Trophoblast cell (in vitro differentiated cells and primary cell): Measurements from ENCODE around the gene ASS1.

Experiments
- DNase-seq, 2 donors: peaks; one replicate each; pipeline ENCODE4 v3.0.0-alpha.2; 2016
- H2AFZ ChIP-seq: 2 replicates; pipeline ENCODE4 v1.6.1; 2013; ENCODE audit warnings: low read length, moderate library complexity, mild to moderate bottlenecking; ENCODE audit not compliant: insufficient read depth, poor library complexity
- H2AK5ac ChIP-seq: 2 replicates; pipeline ENCODE4 v1.6.1; 2013; ENCODE audit warnings: mild to moderate bottlenecking, low read length
- H2BK120ac ChIP-seq: 2 replicates; pipeline ENCODE4 v1.6.1; 2013; ENCODE audit warnings: low read length, mild to moderate bottlenecking, moderate library complexity; ENCODE audit not compliant: insufficient read depth, poor library complexity
- H2BK12ac ChIP-seq: 2 replicates; pipeline ENCODE4 v1.6.1; 2013; ENCODE audit warnings: mild to moderate bottlenecking, low read length, moderate library complexity
- H2BK5ac ChIP-seq: 2 replicates; pipeline ENCODE4 v1.6.1; 2013; ENCODE audit warnings: low read length, low read depth, moderate library complexity, mild to moderate bottlenecking; ENCODE audit not compliant: poor library complexity
- H3K14ac ChIP-seq: 2 replicates; pipeline ENCODE4 v1.6.1; 2013; ENCODE audit warnings: mild to moderate bottlenecking, low read length
- H3K18ac ChIP-seq: 2 replicates; pipeline ENCODE4 v1.6.1; 2013; ENCODE audit warnings: mild to moderate bottlenecking, low read length
- H3K23ac ChIP-seq: 2 replicates; pipeline ENCODE4 v1.6.1; 2013; ENCODE audit warnings: low read length
- H3K27ac ChIP-seq: 2 replicates; pipeline ENCODE4 v1.5.1; 2013; ENCODE audit warnings: low read depth, mild to moderate bottlenecking, inconsistent platforms, low read length, moderate library complexity
- H3K27me3 ChIP-seq: 2 replicates; pipeline ENCODE4 v1.6.1; 2013; ENCODE audit warnings: inconsistent platforms, mild to moderate bottlenecking, low read length, moderate library complexity; ENCODE audit not compliant: insufficient read depth
- H3K36me3 ChIP-seq, 2 experiments: 1 replicate in 1 of 2; 2 replicates in 1 of 2; pipeline ENCODE4 v1.6.1; 2013; ENCODE audit warnings: low read length in 2 of 2, mild to moderate bottlenecking in 2 of 2, moderate library complexity in 1 of 2; ENCODE audit not compliant: insufficient read depth in 2 of 2, control insufficient read depth in 1 of 2
- H3K4ac ChIP-seq: 2 replicates; pipeline ENCODE4 v1.6.1; 2013; ENCODE audit warnings: low read depth, mild to moderate bottlenecking, low read length, moderate library complexity
- H3K4me1 ChIP-seq, 2 experiments: 1 replicate in 1 of 2; 2 replicates in 1 of 2; pipeline ENCODE4 v1.6.1; 2013; ENCODE audit warnings: low read length in 2 of 2, mild to moderate bottlenecking in 2 of 2, moderate library complexity in 1 of 2; ENCODE audit not compliant: insufficient read depth in 2 of 2, control insufficient read depth in 1 of 2
- H3K4me2 ChIP-seq: 2 replicates; pipeline ENCODE4 v1.6.1; 2013; ENCODE audit warnings: inconsistent platforms, mild to moderate bottlenecking, low read length, moderate library complexity
- H3K4me3 ChIP-seq: 2 replicates; pipeline ENCODE4 v1.5.1; 2013; ENCODE audit warnings: mild to moderate bottlenecking, low read depth, low read length, inconsistent platforms
- H3K79me1 ChIP-seq: one replicate; pipeline ENCODE4 v1.6.1; 2013; ENCODE audit warnings: low read length
- H3K79me2 ChIP-seq: 2 replicates; pipeline ENCODE4 v1.6.1; 2013; ENCODE audit warnings: low read length, mild to moderate bottlenecking; ENCODE audit not compliant: control insufficient read depth, insufficient read depth, poor library complexity
- H3K9ac ChIP-seq: 2 replicates; pipeline ENCODE4 v1.6.1; 2013; ENCODE audit warnings: mild to moderate bottlenecking, low read length
- H3K9me3 ChIP-seq: 2 replicates; pipeline ENCODE4 v1.6.1; 2013; ENCODE audit warnings: low read depth, mild to moderate bottlenecking, control low read depth, inconsistent platforms, low read length; ENCODE audit not compliant: insufficient read depth
- H4K12ac ChIP-seq: 2 replicates; pipeline ENCODE4 v1.6.1; 2013; ENCODE audit warnings: low read depth, mild to moderate bottlenecking, low read length, moderate library complexity
- H4K8ac ChIP-seq: 2 replicates; pipeline ENCODE4 v1.6.1; 2013; ENCODE audit warnings: low read depth, mild to moderate bottlenecking, low read length, moderate library complexity
- H4K91ac ChIP-seq: one replicate; pipeline ENCODE4 v1.6.1; 2013; ENCODE audit warnings: low read depth, mild to moderate bottlenecking, low read length, moderate library complexity
- WGBS: extraction: QIAGEN DNeasy Blood & Tissue Kit; methylation state at CpG from one replicate; pipeline ENCODE4 v1.1.7; 2013; ENCODE audit warnings: missing lambda C conversion rate; ENCODE audit not compliant: insufficient read length, insufficient coverage; ENCODE audit errors: extremely low coverage; 5-methylcytosine and 5-hydroxymethylcytosine counted together

The ASS1 gene

GRCh38 chr9:130498298-130498917, 53.6 kb downstream of the ASS1 start:
- H3K79me1 ChIP-seq, result no peaks in the 10 kb centered on the region
- H3K14ac ChIP-seq, result no peak overlapping the region
- H3K9me3 ChIP-seq, result peaks cover 12% of the 10 kb centered on the region
- no peak overlapping the region for H2AFZ ChIP-seq
- H2BK12ac ChIP-seq, result no peak overlapping the region
- peak overlapping the region; percentile 27 for H2BK120ac ChIP-seq
- no CpG with 5 or more reads among the region's 7 CpGs for WGBS
- H3K27me3 ChIP-seq, result no peaks in the 10 kb centered on the region
- H3K18ac ChIP-seq, result no peak overlapping the region
- no peak overlapping the region for H4K91ac ChIP-seq
- no peak overlapping the region for H3K9ac ChIP-seq
- no peak overlapping the region for H3K27ac ChIP-seq
- no peaks in the 10 kb centered on the region for H3K4me1 ChIP-seq
- no peak overlapping the region for H2BK5ac ChIP-seq
- no peaks in the 10 kb centered on the region for H3K79me2 ChIP-seq
- H3K4me3 ChIP-seq, result no peak overlapping the region
- H3K23ac ChIP-seq, result no peak overlapping the region
- no peak overlapping the region for H4K8ac ChIP-seq
- H3K4me2 ChIP-seq, result no peak overlapping the region
- no peak overlapping the region for H4K12ac ChIP-seq
- DNase-seq, result no peak
- no peak overlapping the region for H3K4ac ChIP-seq
- peaks cover 4 to 8% of the 10 kb centered on the region in 2 experiments for H3K36me3 ChIP-seq
- no peak overlapping the region for H2AK5ac ChIP-seq

GRCh38 chr9:130498918-130499698, 54.3 kb downstream of the ASS1 start:
- Histone ChIP-seq H3K14ac (no peak overlapping the region), H3K27me3 (no peaks in the 10 kb centered on the region), H3K9ac (no peak overlapping the region), H2BK120ac (peak overlapping the region; percentile 27), H4K91ac (no peak overlapping the region), H3K79me1 (no peaks in the 10 kb centered on the region), H4K12ac (no peak overlapping the region), H2BK12ac (no peak overlapping the region), H3K4ac (no peak overlapping the region), H3K27ac (no peak overlapping the region), H3K4me3 (no peak overlapping the region), H2AK5ac (no peak overlapping the region), H3K23ac (no peak overlapping the region), H4K8ac (no peak overlapping the region), H3K4me2 (no peak overlapping the region), H3K79me2 (no peaks in the 10 kb centered on the region), H3K9me3 (peaks cover 12% of the 10 kb centered on the region), H3K36me3 (peaks cover 4 to 8% of the 10 kb centered on the region in 2 experiments), H3K4me1 (no peaks in the 10 kb centered on the region), H2BK5ac (no peak overlapping the region), H2AFZ (no peak overlapping the region), H3K18ac (no peak overlapping the region)
- no CpG with 5 or more reads among the region's 9 CpGs for WGBS
- DNase-seq, result no peak

- H3K4me3 ChIP-seq, result no peak overlapping the region
- no peak overlapping the region for H2AFZ ChIP-seq
- H2BK12ac ChIP-seq, result no peak overlapping the region
- no peak overlapping the region for H4K8ac ChIP-seq
- no peak overlapping the region for H2BK120ac ChIP-seq
- no peak overlapping the region for H3K14ac ChIP-seq
- no peak overlapping the region for H2AK5ac ChIP-seq
- DNase-seq, result peak; percentile 73 to 81
- H3K9me3 ChIP-seq, result peaks cover 7% of the 10 kb centered on the region
- H3K4ac ChIP-seq, result no peak overlapping the region
- peaks cover 2 to 7% of the 10 kb centered on the region in 2 experiments for H3K36me3 ChIP-seq
- no peak overlapping the region for H4K12ac ChIP-seq
- H3K27me3 ChIP-seq, result no peaks in the 10 kb centered on the region
- H3K4me2 ChIP-seq, result no peak overlapping the region
- no peaks in the 10 kb centered on the region for H3K79me1 ChIP-seq
- H3K9ac ChIP-seq, result no peak overlapping the region
- H3K79me2 ChIP-seq, result no peaks in the 10 kb centered on the region
- H3K23ac ChIP-seq, result no peak overlapping the region
- H2BK5ac ChIP-seq, result no peak overlapping the region
- no peaks in the 10 kb centered on the region for H3K4me1 ChIP-seq
- no peak overlapping the region for H3K18ac ChIP-seq
- no peak overlapping the region for H4K91ac ChIP-seq
- no peak overlapping the region for H3K27ac ChIP-seq
- no CpG with 5 or more reads among the region's 7 CpGs for WGBS
Measured at GRCh38 chr9:130499804-130500263, 55.1 kb downstream of the ASS1 start.

GRCh38 chr9:130500340-130501180, 55.8 kb downstream of the ASS1 start:
- Histone ChIP-seq H2AK5ac (no peak overlapping the region), H4K91ac (no peak overlapping the region), H3K9ac (no peak overlapping the region), H4K12ac (no peak overlapping the region), H3K4ac (no peak overlapping the region), H3K14ac (no peak overlapping the region), H3K79me2 (no peaks in the 10 kb centered on the region), H2AFZ (no peak overlapping the region), H2BK5ac (no peak overlapping the region), H3K4me2 (no peak overlapping the region), H3K27me3 (no peaks in the 10 kb centered on the region), H2BK120ac (no peak overlapping the region), H2BK12ac (no peak overlapping the region), H3K4me3 (no peak overlapping the region), H3K79me1 (no peaks in the 10 kb centered on the region), H3K4me1 (no peaks in the 10 kb centered on the region), H3K36me3 (peaks cover under 1 to 5% of the 10 kb centered on the region in 2 experiments), H3K9me3 (peaks cover 2% of the 10 kb centered on the region), H3K27ac (no peak overlapping the region), H3K23ac (no peak overlapping the region), H4K8ac (no peak overlapping the region), H3K18ac (no peak overlapping the region)
- DNase-seq, result no peak
- no CpG with 5 or more reads among the region's 12 CpGs for WGBS
